GM12865 (cell line): ENCODE data around the gene USH2A.

ENCODE experiments used
- DNase-seq: peaks from one replicate; pipeline ENCODE4 v3.0.0; 2010; ENCODE audit warnings: low read depth
- H3K4me3 ChIP-seq: 2 replicates; pipeline ENCODE4 v1.5.1; 2011; ENCODE audit warnings: mild to moderate bottlenecking, low read depth, low read length, control low read depth
- CTCF ChIP-seq: IDR thresholded peaks from 2 replicates; pipeline ENCODE4 v1.5.1; 2011; ENCODE audit warnings: low read length, control low read depth, low read depth, inconsistent platforms; ENCODE audit not compliant: insufficient read depth; ENCODE audit errors: missing control alignments

USH2A gene

DNA sequence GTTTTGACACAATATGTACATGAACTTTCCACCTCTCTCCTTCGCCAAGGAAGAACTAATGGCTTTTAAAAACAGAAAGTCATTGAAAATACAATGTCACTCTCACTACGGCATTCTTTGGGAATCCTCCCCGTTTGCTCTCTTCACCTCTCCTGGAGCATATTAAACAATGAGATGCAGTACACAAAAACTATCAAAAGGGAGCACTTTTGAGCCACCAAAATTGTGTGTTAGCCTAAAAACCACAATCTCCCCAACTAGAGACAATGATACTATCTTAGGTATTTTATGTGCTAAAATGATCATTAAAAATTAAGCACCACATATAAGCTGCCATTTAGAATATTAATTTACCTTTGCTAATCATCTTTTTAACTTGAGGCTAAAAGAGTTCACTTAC is 430.6 kb downstream of the USH2A start:
- DNase-seq = peak; percentile 5
- TF ChIP-seq CTCF = peak; percentile 15
- no peak overlapping the region for H3K4me3 ChIP-seq

DNA sequence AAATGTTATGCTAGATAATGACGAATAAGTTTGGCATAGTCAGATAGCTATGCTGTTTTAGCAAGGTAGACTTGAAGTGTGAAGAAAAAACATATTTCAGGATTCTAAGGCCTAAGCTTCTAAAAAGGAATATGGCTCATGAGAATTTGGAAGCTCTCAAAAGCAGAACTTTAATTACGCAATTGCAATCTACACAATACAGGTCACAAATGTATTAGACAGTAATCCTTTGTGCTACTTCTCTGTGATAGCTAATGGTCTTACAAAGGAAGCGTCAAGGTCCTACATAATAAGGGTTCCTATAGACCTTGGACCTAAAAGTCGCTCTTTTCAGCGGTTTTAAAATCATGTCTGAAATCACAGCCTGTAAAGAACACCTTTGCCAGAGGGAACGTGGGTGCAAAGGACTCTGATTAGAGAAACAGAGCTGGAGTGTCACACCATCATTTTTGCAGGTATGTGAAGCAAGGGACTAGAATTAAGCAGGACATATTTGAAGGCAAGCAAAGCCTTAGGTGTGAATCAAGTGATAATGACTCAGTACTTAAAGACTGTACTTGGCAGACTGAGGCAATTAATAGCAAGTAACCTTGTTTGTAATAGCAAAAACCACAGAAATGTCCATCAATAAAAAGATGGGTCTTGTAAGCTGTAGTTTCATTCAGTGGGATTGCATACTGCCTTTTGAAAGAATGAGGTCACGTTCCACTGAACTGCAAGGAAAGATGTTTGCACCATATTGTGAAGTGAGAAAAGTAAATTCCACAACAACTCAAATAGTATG is 436.0 kb downstream of the USH2A start:
- H3K4me3 ChIP-seq = no peak overlapping the region
- DNase-seq = no peak
- TF ChIP-seq CTCF = no peak

DNA sequence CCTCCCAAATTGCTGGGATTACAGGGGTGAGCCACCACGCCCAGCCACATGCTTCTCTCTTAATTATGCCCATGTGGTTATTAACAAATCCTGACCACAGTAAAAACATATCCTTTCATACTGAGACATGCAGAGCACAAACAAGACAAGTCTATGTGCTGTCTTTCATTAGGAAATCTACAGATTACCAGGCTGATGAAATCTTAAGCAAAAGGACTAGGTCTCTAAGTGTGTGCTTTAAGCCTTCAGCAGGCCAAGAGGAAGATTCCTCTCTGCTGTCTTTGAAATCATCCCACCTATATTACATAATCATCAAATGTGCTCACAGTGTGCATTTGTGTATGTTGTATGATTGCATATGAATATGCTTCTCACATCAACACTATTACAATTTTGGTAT is 436.8 kb downstream of the USH2A start:
- H3K4me3 ChIP-seq = no peak overlapping the region
- TF ChIP-seq CTCF = no peak
- no peak for DNase-seq

DNA sequence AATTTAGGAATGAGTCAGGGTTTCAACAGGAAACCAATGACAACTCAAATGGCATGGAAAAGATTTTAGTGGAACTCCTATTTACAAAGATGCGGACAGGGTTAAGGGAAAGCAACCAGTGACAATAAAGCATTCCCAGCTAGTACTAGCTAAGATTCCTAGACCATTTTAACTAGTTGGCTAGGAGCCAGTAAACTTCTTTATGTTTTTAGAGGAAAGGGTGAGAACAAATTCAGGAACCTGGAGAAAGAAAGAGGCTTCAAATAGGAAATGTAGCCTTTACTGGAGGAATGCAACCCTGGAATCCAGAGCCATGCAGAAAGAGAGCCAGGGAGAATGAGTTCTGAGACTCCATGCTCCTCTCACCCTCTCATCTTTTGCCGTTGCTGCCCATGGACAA is 439.6 kb downstream of the USH2A start:
- no peak overlapping the region for H3K4me3 ChIP-seq
- no peak for DNase-seq
- no peak for TF ChIP-seq CTCF

DNA sequence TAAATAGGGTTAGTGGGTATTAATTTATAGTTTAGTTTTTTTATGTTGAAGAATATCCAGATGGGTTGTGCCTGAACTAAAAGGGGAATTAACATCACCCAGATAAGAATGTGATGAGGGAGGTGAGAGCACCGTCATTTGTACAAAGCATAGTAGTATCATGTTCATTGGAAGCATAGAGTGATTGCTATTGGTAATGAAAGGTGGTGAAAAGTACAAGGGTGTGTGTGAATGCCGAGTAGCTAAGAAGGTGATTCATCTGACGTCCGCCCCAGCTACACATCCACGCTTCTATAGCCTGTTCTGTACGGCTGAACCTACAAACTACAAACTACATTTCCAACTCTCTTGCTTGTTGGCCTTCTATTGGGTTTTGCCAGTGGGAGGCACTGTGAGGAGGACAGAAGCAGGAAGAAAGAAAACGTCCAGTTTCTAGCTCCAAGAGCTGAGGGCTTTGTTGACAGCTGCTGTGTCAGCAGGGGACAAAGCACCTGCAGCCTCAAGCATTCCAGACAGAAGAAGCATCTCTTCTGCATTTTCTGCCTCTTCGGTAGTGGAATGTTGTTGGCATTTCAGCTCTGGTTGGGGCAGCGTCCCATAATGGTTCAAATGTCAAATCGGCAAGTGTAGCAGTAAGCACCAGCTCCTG is 451.3 kb downstream of the USH2A start:
- DNase-seq = no peak
- no peak overlapping the region for H3K4me3 ChIP-seq
- TF ChIP-seq CTCF = no peak

DNA sequence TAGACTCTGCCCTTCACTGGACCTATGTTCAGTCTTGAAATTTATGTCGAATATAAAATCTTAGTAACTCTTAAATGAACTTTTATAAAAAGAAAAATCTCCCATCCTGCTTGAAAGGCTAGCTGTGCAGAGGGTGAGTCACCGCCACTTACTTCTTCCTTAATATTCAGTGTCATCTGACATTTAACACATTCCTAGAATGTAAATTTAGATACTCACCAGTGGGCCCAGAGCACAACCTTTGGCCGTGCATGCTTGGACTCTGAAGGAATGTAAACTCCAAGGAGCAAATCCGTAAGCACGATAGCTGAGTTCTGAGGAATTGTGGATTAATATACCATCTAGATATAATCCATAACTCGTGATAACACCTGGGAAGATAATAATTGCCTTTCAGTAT is 452.8 kb downstream of the USH2A start:
- TF ChIP-seq CTCF = no peak

More for the DNA sequence above, 452.8 kb downstream of the USH2A start:
- no peak for DNase-seq
- H3K4me3 ChIP-seq = no peak overlapping the region
